NT2/D1 (cell line): Measurements from ENCODE around the gene MST1.

Experiments
- SUZ12 ChIP-seq: IDR thresholded peaks from 2 replicates; pipeline ENCODE4 v1.6.1; 2011; ENCODE audit not compliant: insufficient read length, insufficient read depth; ENCODE audit errors: extremely low read depth
- ZNF274 ChIP-seq: IDR thresholded peaks from 2 replicates; pipeline ENCODE4 v1.6.1; 2011; ENCODE audit warnings: mild to moderate bottlenecking, low read depth, low read length

DNA sequence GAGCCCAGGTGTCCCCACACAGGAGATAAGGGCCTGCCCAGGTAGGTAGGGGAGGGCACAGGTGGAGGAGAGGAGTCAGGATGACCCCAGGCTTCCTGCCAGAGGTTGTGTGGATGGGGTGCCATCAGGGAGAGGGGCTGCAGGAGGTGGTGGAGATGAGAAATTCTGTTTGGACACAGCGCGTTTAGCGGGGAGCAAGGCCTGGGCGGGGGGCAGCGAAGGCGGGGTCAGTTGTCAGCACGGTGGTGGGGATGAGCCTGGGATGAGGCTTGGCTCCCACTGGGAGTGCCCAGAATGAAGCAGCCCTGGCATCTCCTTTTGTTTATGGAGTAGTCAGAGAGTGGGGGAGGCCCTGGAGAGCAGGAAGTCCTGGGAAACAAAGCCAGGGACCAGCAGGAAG lies 14.7 kb upstream of the MST1 start:
- TF ChIP-seq ZNF274 (no peak), SUZ12 (no peak)
